GM18505 (cell line): ENCODE results near the gene RPL41.

ENCODE experiments used
- ATAC-seq: cut with Tn5 transposase; IDR thresholded peaks from one replicate; pipeline ENCODE4 v1.9.1; 2021; ENCODE audit not compliant: unreplicated experiment
- POLR2A ChIP-seq: IDR thresholded peaks from 4 replicates; pipeline ENCODE4 v1.6.1; 2011; ENCODE audit warnings: borderline replicate concordance; ENCODE audit not compliant: insufficient read depth, insufficient read length; ENCODE audit errors: extremely low read depth

Gene RPL41

DNA sequence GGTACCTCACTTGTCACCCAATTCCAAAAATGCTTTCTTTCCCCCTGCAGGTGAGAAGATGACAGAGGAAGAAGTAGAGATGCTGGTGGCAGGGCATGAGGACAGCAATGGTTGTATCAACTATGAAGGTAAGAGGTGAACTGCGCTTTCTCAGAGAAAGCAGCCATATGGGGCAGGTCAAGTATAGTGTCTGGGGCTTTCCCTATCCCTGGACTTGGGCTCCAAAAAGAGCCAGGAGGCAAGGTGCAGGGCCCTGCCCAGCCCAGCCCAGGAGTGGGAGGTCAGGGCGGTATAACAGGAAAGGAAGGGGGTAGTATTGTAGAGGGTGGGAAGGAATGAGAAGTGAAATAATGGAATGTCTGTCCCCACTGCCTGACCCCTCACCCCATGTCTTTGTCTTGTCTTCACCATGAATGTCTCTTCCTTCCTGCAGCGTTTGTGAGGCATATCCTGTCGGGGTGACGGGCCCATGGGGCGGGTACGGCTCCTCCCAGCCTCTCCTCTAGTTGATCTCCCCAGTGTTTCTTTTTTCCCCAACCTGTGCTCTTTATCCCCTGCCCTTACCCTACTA lies 43.8 kb downstream of the RPL41 start:
- no peak for ATAC-seq

DNA sequence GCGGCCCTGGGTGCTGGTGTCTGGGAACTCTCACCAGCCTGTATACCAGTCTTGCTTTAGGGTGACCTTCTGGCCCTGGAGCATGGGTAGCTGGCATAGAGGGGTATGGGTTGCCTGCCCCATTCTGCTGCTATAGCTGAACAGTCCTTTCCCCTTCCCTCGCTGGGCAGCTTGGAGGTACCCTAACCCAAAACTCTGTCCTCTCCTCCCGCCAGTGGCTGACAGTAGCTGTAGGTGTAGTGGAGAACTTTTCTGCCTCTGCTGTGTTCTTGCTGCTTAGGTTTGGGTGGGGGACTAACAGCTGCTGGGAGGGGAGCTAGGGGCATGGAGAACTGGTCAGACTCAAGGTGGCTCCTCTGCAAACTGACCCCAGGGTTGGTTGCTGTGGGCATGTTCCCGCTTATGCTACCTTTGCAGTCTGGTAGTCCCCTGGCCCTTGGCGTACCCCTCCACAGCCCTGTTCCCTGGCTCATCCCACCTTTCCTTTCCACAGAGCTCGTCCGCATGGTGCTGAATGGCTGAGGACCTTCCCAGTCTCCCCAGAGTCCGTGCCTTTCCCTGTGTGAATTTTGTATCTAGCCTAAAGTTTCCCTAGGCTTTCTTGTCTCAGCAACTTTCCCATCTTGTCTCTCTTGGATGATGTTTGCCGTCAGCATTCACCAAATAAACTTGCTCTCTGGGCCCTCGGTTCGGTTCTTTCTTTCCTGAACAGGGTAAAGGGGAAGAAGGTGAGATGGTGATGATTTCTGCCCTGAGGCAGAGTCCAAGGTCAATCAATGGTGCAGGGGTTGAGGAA lies 44.7 kb downstream of the RPL41 start:
- no peak for ATAC-seq
- TF ChIP-seq POLR2A = peak; percentile 38

More for the DNA sequence above, 43.8 kb downstream of the RPL41 start:
- TF ChIP-seq POLR2A = peak; percentile 49

DNA sequence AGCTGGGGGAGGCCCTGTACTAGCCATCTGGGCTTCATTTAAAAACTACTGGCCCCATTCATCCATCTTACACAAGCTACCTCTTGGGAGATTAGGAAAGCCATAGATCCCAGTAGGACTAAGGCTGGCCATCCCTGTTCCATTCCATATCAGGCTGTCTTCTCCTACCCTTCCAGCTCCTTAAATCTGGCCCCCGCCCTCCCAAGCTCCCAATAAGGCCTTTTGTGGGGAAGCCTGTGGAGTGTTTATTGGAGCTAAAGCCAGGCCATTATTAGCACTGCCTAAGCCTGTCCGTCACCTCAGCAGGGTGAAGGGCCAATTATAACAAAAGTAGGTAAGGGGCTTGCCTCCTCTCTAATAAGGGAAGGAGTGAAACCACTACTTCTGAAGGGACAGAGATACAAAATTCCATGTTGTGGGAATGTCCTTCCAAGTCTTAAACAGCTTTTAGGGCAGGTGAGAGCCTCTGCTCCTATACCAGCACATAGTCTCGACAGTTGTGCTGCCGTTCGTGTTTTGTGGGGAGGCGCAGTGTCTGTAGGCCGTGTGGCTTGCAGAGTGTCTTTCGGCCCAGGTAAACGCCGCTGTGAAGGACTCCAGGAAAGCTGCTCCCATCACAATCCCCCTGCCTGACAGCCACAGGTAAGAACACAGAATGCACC lies 45.4 kb downstream of the RPL41 start:
- no peak for ATAC-seq
- TF ChIP-seq POLR2A = no peak

DNA sequence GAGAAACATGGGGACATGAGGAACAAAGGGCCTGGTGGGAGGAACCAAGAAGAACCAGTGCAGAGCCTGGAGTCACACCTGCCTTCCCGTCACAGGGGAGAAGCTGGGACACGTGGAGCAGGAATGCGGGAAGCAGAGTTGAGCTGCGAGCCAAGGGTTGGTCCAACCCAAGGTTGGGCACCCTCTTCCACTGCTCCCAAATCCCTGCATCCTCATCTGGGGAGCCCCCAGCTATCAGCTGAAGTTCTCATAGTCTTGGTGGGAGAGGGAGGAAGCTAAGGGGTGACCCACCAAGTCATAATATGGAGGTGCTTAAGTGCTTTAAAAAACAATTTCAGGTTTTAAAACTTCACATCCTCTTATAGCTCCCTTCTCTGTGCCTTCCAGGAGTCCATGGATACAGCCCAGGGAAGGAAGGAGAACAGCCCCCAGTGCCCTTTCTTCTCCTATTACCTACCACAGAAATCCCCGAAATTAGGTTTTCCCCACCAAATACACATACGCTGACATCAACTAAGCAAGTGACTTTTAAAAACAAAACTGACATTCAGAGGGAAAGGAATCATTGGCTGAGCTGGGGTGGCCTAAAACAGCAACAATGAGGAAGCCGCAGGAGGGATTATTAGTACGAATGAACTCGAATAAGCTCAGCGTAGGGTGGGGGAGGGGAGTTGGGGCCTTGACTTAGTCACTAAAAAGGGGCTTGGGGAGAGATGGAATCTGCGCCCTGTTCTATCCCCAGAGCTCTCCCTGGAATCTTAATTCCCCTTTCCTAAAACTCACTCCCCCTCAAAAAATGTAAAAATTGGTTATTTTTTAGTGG lies 46.2 kb downstream of the RPL41 start:
- peak; percentile 27 for TF ChIP-seq POLR2A
- no peak for ATAC-seq

DNA sequence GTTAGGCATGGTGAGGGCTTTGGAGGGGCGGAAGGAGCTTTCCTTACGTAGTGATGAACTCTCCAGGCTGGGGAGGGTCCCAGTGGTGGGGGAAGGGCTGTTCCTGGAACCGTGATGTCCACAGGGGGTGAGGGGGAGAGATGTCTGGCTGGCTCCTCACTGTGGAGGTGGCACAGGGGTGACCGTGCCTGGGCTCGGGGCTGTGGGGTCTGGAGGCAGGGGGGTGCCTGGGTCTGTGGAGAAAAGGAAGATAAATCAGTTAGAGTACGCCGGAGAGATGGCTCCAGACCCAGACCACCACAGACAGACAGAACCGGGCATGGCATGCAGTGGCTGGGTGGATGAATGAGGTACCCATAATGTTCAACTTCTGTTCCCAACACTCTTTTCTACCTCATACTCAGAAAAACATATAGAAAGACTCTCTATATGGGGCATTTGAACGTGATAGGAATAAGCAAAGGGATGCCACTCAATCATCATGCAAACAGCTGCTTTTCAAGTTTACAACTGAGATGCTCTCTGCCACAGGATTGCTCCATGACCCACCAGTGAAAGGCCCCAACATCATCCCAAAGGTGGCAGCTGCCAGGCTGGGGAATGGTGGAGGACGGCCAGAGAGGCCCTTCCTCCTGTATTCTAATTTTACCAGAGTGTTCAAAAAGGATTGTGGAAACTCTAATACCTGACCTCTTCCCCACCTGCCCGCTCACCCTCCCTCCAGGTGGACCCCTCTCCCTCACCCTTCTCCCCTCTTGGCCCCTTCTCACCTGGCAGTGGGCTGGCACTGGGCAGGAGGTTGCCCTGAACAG lies 47.3 kb downstream of the RPL41 start:
- no peak for TF ChIP-seq POLR2A
- ATAC-seq = no peak

DNA sequence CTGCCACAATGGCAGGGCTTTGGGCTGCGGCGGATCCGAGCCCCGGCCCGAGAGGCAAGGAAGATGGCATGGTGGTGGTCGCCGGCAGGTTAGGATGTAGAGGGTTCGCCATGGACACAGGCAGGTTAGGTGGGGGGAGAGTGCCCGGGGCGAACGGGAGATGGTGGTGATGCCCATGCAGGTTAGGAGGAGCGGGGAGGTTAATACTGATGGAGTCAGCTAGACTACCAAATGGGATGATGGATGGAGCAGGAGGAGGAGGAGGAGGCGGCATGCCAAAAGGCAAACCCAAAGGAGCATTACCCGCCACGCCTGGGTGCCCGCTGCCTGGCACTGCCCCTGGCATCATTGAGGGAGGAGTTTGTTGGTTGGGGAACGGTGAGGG lies 47.9 kb downstream of the RPL41 start:
- TF ChIP-seq POLR2A = no peak
- ATAC-seq = no peak

DNA sequence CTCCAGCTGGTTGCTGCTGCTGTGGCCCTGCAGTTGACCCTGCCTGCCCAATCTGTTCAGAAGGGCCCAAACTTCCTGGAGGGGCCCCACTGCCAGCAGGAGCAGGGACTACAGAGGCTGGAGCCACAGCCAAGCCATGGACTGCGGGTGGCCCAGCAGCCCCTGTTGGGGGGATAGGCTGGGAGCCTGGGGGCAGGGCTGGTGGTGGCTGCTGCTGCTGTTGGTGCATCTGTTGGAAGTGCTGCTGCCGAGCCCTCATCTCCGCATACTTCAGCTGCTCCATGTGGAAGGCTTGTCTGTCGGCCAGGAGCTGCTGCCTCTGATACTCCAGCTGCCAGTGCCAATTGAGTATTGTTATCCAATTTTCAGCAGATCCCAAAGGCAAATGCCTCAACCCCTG lies 48.9 kb downstream of the RPL41 start:
- TF ChIP-seq POLR2A = no peak
- ATAC-seq = no peak
